PC-9 (cell line): ENCODE results near the gene KISS1. TPM values are rescaled to one million over a fixed set of nuclear protein-coding genes. Genes with fewer than 3 reads are reported as not detected.
A peak's percentile ranks its signal among the peaks of the same experiment; 100 is the strongest.

Source experiments
- BruUV-seq: library from RNA; stranded (reverse); fragments of 400-500 nt; replicated peaks from 2 replicates; lab custom pipeline; 2021; lab: Mats Ljungman, UMichigan
- CTCF ChIA-PET: fragments of 300-600 bp; sonication (Branson Sonifier 250); formaldehyde crosslinking; loops from one replicate; lab custom pipeline; 2022; ENCODE audit warnings: antibody characterized with exemption; lab: Charles Lee
- POLR2A ChIA-PET: fragments of 300-600 bp; sonication (Branson Sonifier 250); formaldehyde crosslinking; loops from one replicate; lab custom pipeline; 2022; ENCODE audit warnings: antibody characterized with exemption; ENCODE audit not compliant: unreplicated experiment; lab: Charles Lee
- DNase-seq, 2 experiments: peaks; one replicate each; pipeline versions ENCODE4 v3.0.0 to v3.0.0-alpha.2; 2015 to 2022; ENCODE audit warnings: mixed read lengths in 1 of 2
- H2AFZ ChIP-seq: fragments of 200-600 bp; sonication (generic); 2 replicates; pipeline ENCODE4 v1.8.1; 2017; ENCODE audit warnings: antibody characterized with exemption
- H3F3A ChIP-seq: fragments of 200-600 bp; sonication (generic); 2 replicates; pipeline ENCODE4 v1.8.1; 2017; ENCODE audit warnings: antibody characterized with exemption, mild to moderate bottlenecking, low read depth; ENCODE audit not compliant: insufficient read depth
- H3K27ac ChIP-seq: fragments of 200-600 bp; sonication (generic); 2 replicates; pipeline ENCODE4 v1.6.1; 2016; ENCODE audit warnings: mixed run types
- H3K27me3 ChIP-seq: fragments of 200-600 bp; sonication (generic); 2 replicates; pipeline ENCODE4 v1.6.1; 2016; ENCODE audit warnings: low read depth, mixed run types; ENCODE audit not compliant: insufficient read depth
- H3K36me3 ChIP-seq: fragments of 200-600 bp; sonication (generic); 2 replicates; pipeline ENCODE4 v1.6.1; 2016; ENCODE audit warnings: low read depth, mixed run types
- H3K4me1 ChIP-seq: fragments of 200-600 bp; sonication (generic); replicated peaks from 2 replicates; pipeline ENCODE4 v1.6.1; 2016; ENCODE audit warnings: mixed run types; ENCODE audit not compliant: insufficient read depth
- H3K4me2 ChIP-seq: fragments of 200-600 bp; sonication (generic); 2 replicates; pipeline ENCODE4 v1.6.1; 2017; ENCODE audit warnings: mixed run types
- H3K4me3 ChIP-seq: fragments of 200-600 bp; sonication (generic); 2 replicates; pipeline ENCODE4 v1.6.1; 2016; ENCODE audit warnings: mixed run types
- H3K79me2 ChIP-seq: fragments of 200-600 bp; sonication (generic); 2 replicates; pipeline ENCODE4 v1.6.1; 2017; ENCODE audit warnings: low read depth, mixed run types
- H3K9me2 ChIP-seq: fragments of 200-600 bp; sonication (generic); 2 replicates; pipeline ENCODE4 v1.8.1; 2017; ENCODE audit warnings: mild to moderate bottlenecking; ENCODE audit not compliant: insufficient read depth
- H3K9me3 ChIP-seq: fragments of 200-600 bp; sonication (generic); 2 replicates; pipeline ENCODE4 v1.8.1; 2016; ENCODE audit warnings: low read depth; ENCODE audit not compliant: insufficient read depth
- H4K20me1 ChIP-seq: fragments of 200-600 bp; sonication (generic); 2 replicates; pipeline ENCODE4 v1.8.1; 2017; ENCODE audit not compliant: insufficient read depth
- EZH2 ChIP-seq: fragments of 200-600 bp; sonication (generic); IDR thresholded peaks from 2 replicates; pipeline ENCODE4 v1.8.0; 2017; ENCODE audit warnings: antibody characterized with exemption, low read depth
- intact Hi-C: fragments of 100-400 bp; cut with micrococcal nuclease; formaldehyde crosslinking; loops from one replicate; pipeline ENCODE4 v1.10.0; 2022; ENCODE audit not compliant: unreplicated experiment
- total RNA-seq: library from RNA; stranded (reverse); gene quantifications from 2 replicates; pipeline ENCODE4 v1.2.3, GENCODE V29; 2021
- TF ChIP-seq, protein P1 (sequence below): fragments of 200-600 bp; sonication (generic); conservative IDR thresholded peaks from 2 replicates; pipeline ENCODE4 v1.6.1; 2017; ENCODE audit warnings: mixed run types, antibody characterized with exemption, mild to moderate bottlenecking, moderate library complexity

The KISS1 gene
- total RNA-seq, 1 experiment from 2014 or later, result 5.2 TPM

DNA sequence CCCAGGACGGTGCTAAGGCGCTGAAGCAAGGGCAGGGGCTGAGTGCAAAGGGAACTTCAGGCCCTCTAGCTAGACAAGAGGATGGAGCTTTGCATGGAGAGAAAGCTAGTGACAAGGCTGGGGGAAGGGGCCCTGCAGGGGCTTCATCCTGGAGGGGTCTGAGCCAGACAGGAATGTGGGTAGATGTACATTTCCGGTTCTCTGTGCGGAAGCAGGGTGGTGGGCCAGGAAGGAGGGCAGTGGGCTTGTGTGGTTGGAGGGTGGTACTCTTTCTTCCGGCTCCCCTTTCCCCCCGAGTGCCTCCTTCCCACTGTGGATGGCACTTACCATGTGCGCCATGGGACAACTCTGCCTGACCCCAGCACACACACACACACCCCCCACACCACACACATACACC lies 1.5 kb downstream of the KISS1 start:
- Histone ChIP-seq H3K9me3 (no peaks in the 10 kb centered on the region), H3F3A (peaks cover 35% of the 10 kb centered on the region), H2AFZ (no peak overlapping the region), H3K4me1 (peaks cover 48% of the 10 kb centered on the region), H3K79me2 (no peaks in the 10 kb centered on the region), H3K4me3 (no peak overlapping the region), H3K9me2 (no peaks in the 10 kb centered on the region), H4K20me1 (no peaks in the 10 kb centered on the region), H3K27ac (no peak overlapping the region), H3K4me2 (no peak overlapping the region), H3K36me3 (no peaks in the 10 kb centered on the region), H3K27me3 (no peaks in the 10 kb centered on the region)
- CTCF ChIA-PET, result no interaction called here
- no TSS peak for BruUV-seq
- intact Hi-C loops, result no loop called here
- no peak for TF ChIP-seq EZH2
- TF ChIP-seq, protein P1, sequence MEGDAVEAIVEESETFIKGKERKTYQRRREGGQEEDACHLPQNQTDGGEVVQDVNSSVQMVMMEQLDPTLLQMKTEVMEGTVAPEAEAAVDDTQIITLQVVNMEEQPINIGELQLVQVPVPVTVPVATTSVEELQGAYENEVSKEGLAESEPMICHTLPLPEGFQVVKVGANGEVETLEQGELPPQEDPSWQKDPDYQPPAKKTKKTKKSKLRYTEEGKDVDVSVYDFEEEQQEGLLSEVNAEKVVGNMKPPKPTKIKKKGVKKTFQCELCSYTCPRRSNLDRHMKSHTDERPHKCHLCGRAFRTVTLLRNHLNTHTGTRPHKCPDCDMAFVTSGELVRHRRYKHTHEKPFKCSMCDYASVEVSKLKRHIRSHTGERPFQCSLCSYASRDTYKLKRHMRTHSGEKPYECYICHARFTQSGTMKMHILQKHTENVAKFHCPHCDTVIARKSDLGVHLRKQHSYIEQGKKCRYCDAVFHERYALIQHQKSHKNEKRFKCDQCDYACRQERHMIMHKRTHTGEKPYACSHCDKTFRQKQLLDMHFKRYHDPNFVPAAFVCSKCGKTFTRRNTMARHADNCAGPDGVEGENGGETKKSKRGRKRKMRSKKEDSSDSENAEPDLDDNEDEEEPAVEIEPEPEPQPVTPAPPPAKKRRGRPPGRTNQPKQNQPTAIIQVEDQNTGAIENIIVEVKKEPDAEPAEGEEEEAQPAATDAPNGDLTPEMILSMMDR, result no peak
- no peak for DNase-seq
- POLR2A ChIA-PET, result no interaction called here

GRCh38 chr1:204194080-204194479 lies 2.2 kb downstream of the KISS1 start:
- no TSS peak for BruUV-seq
- Histone ChIP-seq H3K79me2 (no peaks in the 10 kb centered on the region), H3K27me3 (no peaks in the 10 kb centered on the region), H3K27ac (no peak overlapping the region), H3K36me3 (no peaks in the 10 kb centered on the region), H3F3A (peaks cover 28% of the 10 kb centered on the region), H2AFZ (no peak overlapping the region), H3K4me2 (no peak overlapping the region), H3K4me3 (no peak overlapping the region), H3K9me3 (no peaks in the 10 kb centered on the region), H3K9me2 (no peaks in the 10 kb centered on the region), H4K20me1 (no peaks in the 10 kb centered on the region), H3K4me1 (peaks cover 41% of the 10 kb centered on the region)
- intact Hi-C loops, result no loop called here
- ChIA-PET POLR2A (no interaction called here), CTCF (no interaction called here)
- TF ChIP-seq, protein P1, result no peak
- TF ChIP-seq EZH2, result no peak
- DNase-seq, result no peak

DNA sequence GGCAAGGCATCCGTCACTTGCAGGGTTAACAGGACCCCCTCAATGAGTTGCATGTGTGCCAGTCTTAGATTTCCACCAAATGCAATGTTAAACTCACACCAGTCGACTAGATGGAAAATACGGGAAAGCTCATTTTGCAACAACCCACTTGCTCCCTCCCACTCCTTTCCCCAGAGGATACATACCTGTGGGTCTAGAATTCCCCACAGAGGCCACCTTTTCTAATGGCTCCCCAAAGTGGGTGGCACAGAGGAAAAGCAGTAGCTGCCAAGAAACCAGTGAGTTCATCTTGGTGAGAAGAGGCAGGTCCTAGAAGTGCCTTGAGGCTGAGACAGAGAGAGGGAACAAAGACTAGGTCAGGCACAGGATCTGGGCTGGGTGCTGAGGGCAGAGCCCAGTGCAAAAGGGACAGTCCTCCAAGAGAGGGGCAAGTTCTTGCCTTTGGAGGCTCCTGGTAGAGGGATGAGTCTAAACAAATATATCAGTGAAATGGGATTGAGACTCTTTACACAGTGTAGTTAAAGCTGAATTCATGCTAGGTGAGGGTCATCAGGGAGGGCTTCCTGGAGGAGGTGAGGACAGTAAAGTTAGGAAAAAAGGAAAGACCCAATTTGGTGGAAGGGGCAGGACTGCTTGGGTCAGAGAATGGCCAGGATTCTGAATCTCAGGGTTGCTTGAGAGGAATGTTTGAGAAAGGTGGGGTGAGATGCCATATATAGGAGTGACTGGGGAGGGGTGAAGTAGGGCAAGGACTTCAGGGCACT lies 3.5 kb downstream of the KISS1 start:
- TF ChIP-seq, protein P1, result no peak
- TF ChIP-seq EZH2, result no peak
- Histone ChIP-seq H4K20me1 (no peaks in the 10 kb centered on the region), H3K9me2 (no peaks in the 10 kb centered on the region), H2AFZ (no peak overlapping the region), H3K36me3 (no peaks in the 10 kb centered on the region), H3K4me2 (peak overlapping the region; percentile 6; the same call in 1 of the 2 replicates), H3F3A (peaks cover 17% of the 10 kb centered on the region; the same call in 1 of the 2 replicates), H3K27me3 (no peaks in the 10 kb centered on the region), H3K4me3 (no peak overlapping the region), H3K79me2 (no peaks in the 10 kb centered on the region), H3K9me3 (no peaks in the 10 kb centered on the region), H3K27ac (no peak overlapping the region), H3K4me1 (peaks cover 30% of the 10 kb centered on the region)
- intact Hi-C loops, result no loop called here
- DNase-seq, result no peak
- CTCF ChIA-PET, result interaction anchor here (0.9 kb wide), 1 partner anchor 30 kb away, joined by 3 read pairs; no protein-coding TSS in a partner anchor
- POLR2A ChIA-PET, result no interaction called here
- BruUV-seq, result no TSS peak
